Chondrocyte (in vitro differentiated cells): ENCODE measurements around the gene TMIGD1. TPM values are rescaled to one million over a fixed set of nuclear protein-coding genes. Genes with fewer than 3 reads are reported as not detected.

ENCODE experiments used
- DNase-seq: peaks from one replicate; pipeline ENCODE4 v3.0.0; 2021; ENCODE audit warnings: mixed read lengths, low spot score
- H3K27ac Mint-ChIP-seq: one replicate; pipeline ENCODE4 v1.8.0; 2021; ENCODE audit warnings: mild to moderate bottlenecking, moderate library complexity, mixed read lengths; ENCODE audit not compliant: unreplicated experiment
- H3K27me3 Mint-ChIP-seq: 2 replicates; pipeline ENCODE4 v1.8.0; 2021; ENCODE audit warnings: low read depth, mixed read lengths
- H3K36me3 Mint-ChIP-seq: 2 replicates; pipeline ENCODE4 v1.8.0; 2021; ENCODE audit warnings: low read depth, mixed read lengths
- H3K4me1 Mint-ChIP-seq: 2 replicates; pipeline ENCODE4 v1.8.0; 2021; ENCODE audit warnings: low read depth, mild to moderate bottlenecking, mixed read lengths
- H3K4me3 Mint-ChIP-seq: one replicate; pipeline ENCODE4 v1.8.0; 2021; ENCODE audit warnings: mild to moderate bottlenecking, moderate library complexity, mixed read lengths; ENCODE audit not compliant: unreplicated experiment
- H3K9me3 Mint-ChIP-seq: 2 replicates; pipeline ENCODE4 v1.8.0; 2021; ENCODE audit warnings: low read depth, mixed read lengths
- CTCF ChIP-seq: fragments of 200-600 bp; sonication (generic); IDR thresholded peaks from 2 replicates; pipeline ENCODE4 v1.5.0; 2021; ENCODE audit warnings: antibody characterized with exemption, mild to moderate bottlenecking, moderate library complexity
- long read RNA-seq: library from polyadenylated mRNA; stranded (forward); transcript quantifications from one replicate; pipeline ENCODE4 v2.0.0, GENCODE V29; 2021
- total RNA-seq: library from RNA; stranded (reverse); gene quantifications from 3 replicates; pipeline ENCODE4 v1.2.1, GENCODE V29; 2021

TMIGD1 gene, protein sequence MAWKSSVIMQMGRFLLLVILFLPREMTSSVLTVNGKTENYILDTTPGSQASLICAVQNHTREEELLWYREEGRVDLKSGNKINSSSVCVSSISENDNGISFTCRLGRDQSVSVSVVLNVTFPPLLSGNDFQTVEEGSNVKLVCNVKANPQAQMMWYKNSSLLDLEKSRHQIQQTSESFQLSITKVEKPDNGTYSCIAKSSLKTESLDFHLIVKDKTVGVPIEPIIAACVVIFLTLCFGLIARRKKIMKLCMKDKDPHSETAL
- total RNA-seq, result not detected in 3 replicates
- long read RNA-seq, result 0 reads

DNA sequence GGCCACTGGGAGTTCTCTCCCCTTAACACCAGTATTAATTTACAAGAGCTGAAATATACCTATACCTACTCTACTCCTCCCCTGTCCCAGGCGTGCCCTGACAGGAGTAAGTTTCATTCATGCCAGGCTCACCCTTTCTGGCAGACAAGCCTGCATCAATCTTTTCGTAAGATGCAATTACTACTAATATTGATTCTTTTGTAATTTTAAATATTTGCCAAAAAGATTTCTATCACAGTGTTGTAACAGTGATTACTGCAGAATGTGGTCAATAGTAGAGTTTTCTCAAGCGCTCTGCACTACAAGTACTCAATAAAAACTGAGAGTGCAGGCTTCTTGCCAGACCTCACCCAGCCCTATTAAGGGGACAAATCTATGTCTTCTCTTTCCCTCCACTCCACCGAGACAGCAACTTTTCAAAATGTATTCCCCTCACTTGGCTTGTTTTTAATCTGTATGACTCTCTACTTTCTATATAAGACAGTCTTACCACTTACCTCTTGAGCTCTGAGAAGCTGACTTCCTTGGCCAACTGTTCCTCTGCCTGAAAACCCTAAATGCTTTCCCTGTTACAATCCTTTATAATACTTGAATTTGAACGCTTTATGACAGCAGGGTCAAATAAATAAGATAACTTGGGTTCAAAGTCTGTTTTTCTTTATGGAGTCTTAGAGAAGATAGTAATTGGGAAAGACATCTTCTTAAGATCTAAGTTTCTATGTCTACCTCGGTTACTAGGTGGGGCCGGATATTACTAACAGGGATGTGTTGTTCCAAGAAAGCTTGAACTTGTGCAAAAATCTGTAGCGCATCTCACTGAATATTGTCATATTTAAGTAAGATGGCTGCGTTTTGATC lies at the start of gene TMIGD1:
Gene TMIGD1, minus strand, starts transcription at position 555 of the 858 bp plus-strand sequence. CDS start 1,924 bp downstream, outside the sequence.
- H3K27me3 Mint-ChIP-seq, result peaks cover 5% of the 10 kb centered on the region
- peaks cover 10% of the 10 kb centered on the region for H3K4me1 Mint-ChIP-seq
- no peak for DNase-seq
- H3K9me3 Mint-ChIP-seq, result no peaks in the 10 kb centered on the region
- no peak within 1 kb of the TSS for H3K4me3 Mint-ChIP-seq
- TF ChIP-seq CTCF, result no peak
- H3K27ac Mint-ChIP-seq, result no peak within 1 kb of the TSS
- no peaks in the 10 kb centered on the region for H3K36me3 Mint-ChIP-seq

- H3K27ac Mint-ChIP-seq, result no peak overlapping the region
- DNase-seq, result no peak
- peaks cover 35% of the 10 kb centered on the region for H3K4me1 Mint-ChIP-seq
- TF ChIP-seq CTCF, result no peak
- H3K36me3 Mint-ChIP-seq, result peaks cover 10% of the 10 kb centered on the region
- no peak overlapping the region for H3K4me3 Mint-ChIP-seq
- H3K9me3 Mint-ChIP-seq, result no peaks in the 10 kb centered on the region
- no peaks in the 10 kb centered on the region for H3K27me3 Mint-ChIP-seq
Observed at GRCh38 chr17:30382345-30382744, 48.5 kb upstream of the TMIGD1 start.

DNA sequence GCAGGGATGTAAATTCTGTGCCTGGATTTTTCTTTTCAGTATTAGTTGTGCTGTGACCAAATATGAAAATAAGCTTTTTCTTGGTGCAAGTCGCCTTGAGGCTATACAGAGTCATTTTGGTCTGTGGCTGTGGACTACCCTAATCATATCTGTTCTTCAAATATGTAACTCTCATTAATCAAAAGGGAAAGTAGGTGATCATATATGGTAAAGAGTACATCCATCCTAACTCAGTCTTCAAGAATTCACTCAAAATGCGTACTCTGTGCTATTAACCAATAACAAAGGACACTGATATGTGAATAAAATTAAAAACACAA lies 47.4 kb upstream of the TMIGD1 start:
- peaks cover 8% of the 10 kb centered on the region for H3K36me3 Mint-ChIP-seq
- peaks cover 45% of the 10 kb centered on the region for H3K4me1 Mint-ChIP-seq
- H3K27ac Mint-ChIP-seq, result no peak overlapping the region
- H3K27me3 Mint-ChIP-seq, result no peaks in the 10 kb centered on the region
- H3K9me3 Mint-ChIP-seq, result no peaks in the 10 kb centered on the region
- no peak for DNase-seq
- no peak for TF ChIP-seq CTCF
- H3K4me3 Mint-ChIP-seq, result peak overlapping the region; percentile 82

GRCh38 chr17:30380643-30381339 lies 46.9 kb upstream of the TMIGD1 start:
- Mint-ChIP-seq H3K36me3 (peaks cover 6% of the 10 kb centered on the region), H3K27ac (no peak overlapping the region), H3K27me3 (no peaks in the 10 kb centered on the region), H3K4me3 (peak overlapping the region; percentile 82), H3K9me3 (no peaks in the 10 kb centered on the region), H3K4me1 (peaks cover 45% of the 10 kb centered on the region)
- no peak for TF ChIP-seq CTCF
- DNase-seq, result no peak

- no peak for TF ChIP-seq CTCF
- Mint-ChIP-seq H3K36me3 (peaks cover 2% of the 10 kb centered on the region), H3K4me3 (peak overlapping the region; percentile 82), H3K27me3 (no peaks in the 10 kb centered on the region), H3K27ac (peak overlapping the region; percentile 9), H3K4me1 (peaks cover 45% of the 10 kb centered on the region), H3K9me3 (no peaks in the 10 kb centered on the region)
- no peak for DNase-seq
Observed at GRCh38 chr17:30379903-30380381, 46.1 kb upstream of the TMIGD1 start.
